Endothelial cell of umbilical vein (primary cell): Measurements from ENCODE around the gene SLC43A1. TPM values are rescaled to one million over a fixed set of nuclear protein-coding genes. Genes with fewer than 3 reads are reported as not detected.

Experiments
- BruUV-seq: library from RNA; stranded (reverse); fragments of 400-500 nt; replicated peaks from 2 replicates; lab custom pipeline; 2021; lab: Mats Ljungman, UMichigan
- CTCF ChIA-PET: fragments of 300-600, 350-600 bp; sonication (Branson Sonifier 250); formaldehyde crosslinking; loops from one replicate; lab custom pipeline; 2021; ENCODE audit warnings: antibody characterized with exemption, inconsistent platforms; lab: Charles Lee
- POLR2A ChIA-PET: fragments of 300-600, 350-600 bp; sonication (Branson Sonifier 250); formaldehyde crosslinking; loops from one replicate; lab custom pipeline; 2021; ENCODE audit warnings: antibody characterized with exemption, inconsistent platforms; lab: Charles Lee
- DNase-seq: peaks from one replicate; pipeline ENCODE4 v3.0.0-alpha.2; 2011; ENCODE audit warnings: low read depth, low spot score
- FAIRE-seq: peaks from 2 replicates; lab custom pipeline; 2011; peaks lifted over from hg19 to GRCh38; lab: Jason Lieb, UNC
- H2AFZ ChIP-seq: 2 replicates; pipeline ENCODE4 v1.6.0; 2012; ENCODE audit warnings: low read depth, low read length, control low read depth, inconsistent platforms
- H3K27ac ChIP-seq: 2 replicates; pipeline ENCODE4 v1.5.1; 2011; ENCODE audit warnings: low read depth, mild to moderate bottlenecking, control low read depth, low read length, moderate library complexity; ENCODE audit not compliant: insufficient read depth
- H3K27me3 ChIP-seq, 2 experiments: 2 replicates each; pipeline versions ENCODE4 v1.6.0 to v1.6.1; 2011; ENCODE audit warnings: low read length in 2 of 2, mixed read lengths in 1 of 2; ENCODE audit not compliant: control insufficient read depth in 2 of 2, insufficient read depth in 2 of 2
- H3K36me3 ChIP-seq, 2 experiments: 2 replicates in 1 of 2; 3 replicates in 1 of 2; pipeline ENCODE4 v1.5.1; 2011; ENCODE audit warnings: low read length in 2 of 2, mild to moderate bottlenecking in 1 of 2, moderate library complexity in 1 of 2; ENCODE audit not compliant: control insufficient read depth in 2 of 2, insufficient read depth in 2 of 2; ENCODE audit errors: extremely low read depth in 1 of 2
- H3K4me1 ChIP-seq: 3 replicates; pipeline ENCODE4 v1.5.1; 2011; ENCODE audit warnings: mild to moderate bottlenecking, low read length; ENCODE audit not compliant: control insufficient read depth, insufficient read depth; ENCODE audit errors: extremely low read depth
- H3K4me2 ChIP-seq: 2 replicates; pipeline ENCODE4 v1.6.1; 2011; ENCODE audit warnings: low read length, control low read depth, mixed read lengths; ENCODE audit not compliant: insufficient read depth
- H3K4me3 ChIP-seq, 3 experiments: fragments of 200-600 bp in 1 of 3; sonication (generic), shearing (Covaris generic) in 1 of 3; replicated peaks in 1 of 3; 2 replicates each; pipeline ENCODE4 v1.5.1; 2011 to 2016; ENCODE audit warnings: control low read depth in 3 of 3, low read length in 3 of 3, mild to moderate bottlenecking in 2 of 3, inconsistent platforms in 1 of 3, low read depth in 1 of 3, moderate library complexity in 1 of 3; ENCODE audit not compliant: insufficient read depth in 1 of 3
- H3K79me2 ChIP-seq: 2 replicates; pipeline ENCODE4 v1.6.0; 2012; ENCODE audit warnings: low read length, inconsistent platforms; ENCODE audit not compliant: control insufficient read depth, insufficient read depth
- H3K9ac ChIP-seq: replicated peaks from 2 replicates; pipeline ENCODE3; 2011; ENCODE audit warnings: low read length, control low read depth; ENCODE audit not compliant: insufficient read depth; ENCODE audit errors: extremely low read depth
- H3K9me1 ChIP-seq: replicated peaks from 3 replicates; pipeline ENCODE4 v1.6.0; 2011; ENCODE audit warnings: mild to moderate bottlenecking, low read length; ENCODE audit not compliant: control insufficient read depth, insufficient read depth; ENCODE audit errors: extremely low read depth
- H3K9me3 ChIP-seq: replicated peaks from 2 replicates; pipeline ENCODE4 v1.5.1; 2012; ENCODE audit warnings: low read length, inconsistent platforms; ENCODE audit not compliant: control insufficient read depth, insufficient read depth
- H4K20me1 ChIP-seq: replicated peaks from 2 replicates; pipeline ENCODE3; 2011; ENCODE audit warnings: mild to moderate bottlenecking, low read length; ENCODE audit not compliant: control insufficient read depth, insufficient read depth; ENCODE audit errors: extremely low read depth
- CTCF ChIP-seq, 2 donors: IDR thresholded peaks; 1 replicate in 1 of 2; 2 replicates in 1 of 2; pipeline ENCODE4 v1.5.1; 2011; ENCODE audit warnings: low read length in 2 of 2, mild to moderate bottlenecking in 2 of 2, moderate library complexity in 2 of 2, control low read depth in 1 of 2, inconsistent platforms in 1 of 2, low read depth in 1 of 2; ENCODE audit not compliant: insufficient read depth in 1 of 2; ENCODE audit errors: extremely low read depth in 1 of 2
- EZH2 ChIP-seq: IDR thresholded peaks from 2 replicates; pipeline ENCODE4 v1.6.1; 2012; ENCODE audit warnings: borderline replicate concordance, low read depth, mild to moderate bottlenecking, moderate library complexity, low read length, inconsistent platforms; ENCODE audit not compliant: severe bottlenecking
- GATA2 ChIP-seq: IDR thresholded peaks from 2 replicates; pipeline ENCODE4 v1.7.0; 2011; ENCODE audit warnings: low read depth, mild to moderate bottlenecking, moderate library complexity, mixed read lengths, low read length; ENCODE audit not compliant: insufficient read length, insufficient read depth
- JUN ChIP-seq: IDR thresholded peaks from 2 replicates; pipeline ENCODE4 v1.6.1; 2011; ENCODE audit warnings: borderline replicate concordance, low read depth; ENCODE audit not compliant: insufficient read length, insufficient read depth
- POLR2AphosphoS5 ChIP-seq: IDR thresholded peaks from 2 replicates; pipeline ENCODE4 v1.6.1; 2012; ENCODE audit warnings: low read depth, mild to moderate bottlenecking, control low read depth, low read length, moderate library complexity; ENCODE audit not compliant: insufficient read depth
- dilution Hi-C: fragments of 300-500 bp; cut with MboI; formaldehyde crosslinking; loops from one replicate; pipeline ENCODE4 v1.15.0; 2019; ENCODE audit warnings: low sequenced_read_pairs; ENCODE audit not compliant: extremely low pct_ligation_motif_present
- intact Hi-C: fragments of 100-400 bp; cut with micrococcal nuclease; formaldehyde crosslinking; loops from one replicate; pipeline ENCODE4 v1.10.0; 2022
- polyA plus RNA-seq, 4 experiments: library from polyadenylated mRNA; depleted of rRNA in 3 of 4; stranded (reverse) in 3 of 4; unstranded in 1 of 4; fragments of >200 nt; gene quantifications; 2 replicates each; pipeline versions ENCODE4 v1.2.1 to v1.2.3, GENCODE V29; 2011 to 2012; ENCODE audit warnings: missing spikeins in 1 of 4
- total RNA-seq: library from RNA; stranded (reverse); gene quantifications from 2 replicates; pipeline ENCODE4 v1.2.3, GENCODE V29; 2021

The SLC43A1 gene
- total and polyA plus RNA-seq, 2 donors (not counting 3 experiments of a cell fraction or from before 2014, with no cell fraction given): 13.7 to 19.5 TPM

GRCh38 chr11:57480409-57481137 is 34.9 kb downstream of the SLC43A1 start:
- ChIA-PET CTCF (interaction anchor here (1.1 to 9.9 kb wide), 8 partner anchors 13 to 135 kb away, joined by 3 to 152 read pairs (median 6); partner anchors contain the start of genes RTN4RL2 and SLC43A1), POLR2A (no interaction called here)
- TF ChIP-seq EZH2: no peak
- no peak for TF ChIP-seq JUN
- TF ChIP-seq CTCF (IDR thresholded peaks at IDR 0.05; ENCODE audit: extremely low read depth in 1 of 2, insufficient read depth in 1 of 2, low read depth in 1 of 2, low read length in 2 of 2): peak; percentile 75 to 85
- TF ChIP-seq POLR2AphosphoS5: no peak
- no peak for TF ChIP-seq GATA2
- H3K9me3 ChIP-seq: no peaks in the 10 kb centered on the region
- no peaks in the 10 kb centered on the region for H4K20me1 ChIP-seq
- H3K79me2 ChIP-seq: no peaks in the 10 kb centered on the region
- H3K4me3 ChIP-seq: no peak overlapping the region
- no peak overlapping the region for H2AFZ ChIP-seq
- H3K4me1 ChIP-seq: peaks cover 9% of the 10 kb centered on the region
- peaks cover 7 to 28% of the 10 kb centered on the region in 2 experiments for H3K27me3 ChIP-seq
- no peak overlapping the region for H3K4me2 ChIP-seq
- H3K9ac ChIP-seq: no peak overlapping the region
- intact Hi-C loops (loop anchor here (1.0 kb wide), 2 partner anchors 23 to 135 kb away; no protein-coding TSS in a partner anchor), dilution Hi-C loops (no loop called here)
- BruUV-seq: no TSS peak
- no peaks in the 10 kb centered on the region for H3K36me3 ChIP-seq
- no peaks in the 10 kb centered on the region for H3K9me1 ChIP-seq
- H3K27ac ChIP-seq: no peak overlapping the region
- FAIRE-seq (peak; percentile 86), DNase-seq (peak; percentile 46)
